ENCODE data around the gene CD274.
"Not testable (repeated sequence)": the region's sequence is repeated elsewhere in the genome, so short reads cannot be mapped to it uniquely, and the experiment has no call there.

The CD274 gene

GRCh38 chr9:5470816-5471215 is 20.5 kb downstream of the CD274 start:
- Histone ChIP-seq H3K36me3 (ENCODE audit: insufficient read depth, low read length) (peaks cover 35% of the 10 kb centered on the region), H3K4me2 (ENCODE audit: low read length) (no peak overlapping the region), H3K27me3 (ENCODE audit: control insufficient read depth, insufficient read depth, low read length) (no peaks in the 10 kb centered on the region), H3K4me3 (ENCODE audit: low read length) (no peak overlapping the region), H3K9ac (ENCODE audit: low read depth, low read length) (no peak overlapping the region), H3K9me3 (replicated peaks; ENCODE audit: low read length) (no peaks in the 10 kb centered on the region), H3K4me1 (ENCODE audit: control insufficient read depth, insufficient read depth, low read length) (no peaks in the 10 kb centered on the region)

DNA sequence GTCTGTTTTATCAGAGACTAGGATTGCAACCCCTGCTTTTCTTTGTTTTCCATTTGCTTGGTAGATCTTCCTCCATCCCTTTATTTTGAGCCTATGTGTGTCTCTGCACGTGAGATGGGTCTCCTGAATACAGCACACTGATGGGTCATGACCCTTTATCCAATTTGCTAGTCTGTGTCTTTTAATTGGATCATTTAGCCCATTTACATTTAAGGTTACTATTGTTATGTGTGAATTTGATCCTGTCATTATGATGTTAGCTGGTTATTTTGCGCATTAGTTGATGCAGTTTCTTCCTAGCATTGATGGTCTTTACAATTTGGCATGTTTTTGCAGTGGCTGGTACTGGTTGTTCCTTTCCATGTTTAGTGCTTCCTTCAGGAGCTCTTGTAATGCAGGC is 25.3 kb downstream of the CD274 start:
- not testable (repeated sequence) for H3K36me3 ChIP-seq (ENCODE audit: insufficient read depth, low read length); H3K4me1 ChIP-seq (ENCODE audit: control insufficient read depth, insufficient read depth, low read length); H3K27me3 ChIP-seq (ENCODE audit: control insufficient read depth, insufficient read depth, low read length); H3K4me3 ChIP-seq (ENCODE audit: low read length); H3K9ac ChIP-seq (ENCODE audit: low read depth, low read length); H3K4me2 ChIP-seq (ENCODE audit: low read length); H3K9me3 ChIP-seq (replicated peaks; ENCODE audit: low read length)

- Histone ChIP-seq H3K4me3 (ENCODE audit: low read length) (no peak overlapping the region), H3K4me1 (ENCODE audit: control insufficient read depth, insufficient read depth, low read length) (no peaks in the 10 kb centered on the region), H3K4me2 (ENCODE audit: low read length) (no peak overlapping the region), H3K9ac (ENCODE audit: low read depth, low read length) (no peak overlapping the region), H3K27me3 (ENCODE audit: control insufficient read depth, insufficient read depth, low read length) (no peaks in the 10 kb centered on the region), H3K36me3 (ENCODE audit: insufficient read depth, low read length) (no peaks in the 10 kb centered on the region), H3K9me3 (replicated peaks; ENCODE audit: low read length) (no peaks in the 10 kb centered on the region)
Observed at GRCh38 chr9:5478206-5478605, 27.9 kb downstream of the CD274 start.

- no peaks in the 10 kb centered on the region for H3K4me1 ChIP-seq (ENCODE audit: control insufficient read depth, insufficient read depth, low read length)
- no peaks in the 10 kb centered on the region for H3K36me3 ChIP-seq (ENCODE audit: insufficient read depth, low read length)
- no peak overlapping the region for H3K4me3 ChIP-seq (ENCODE audit: low read length)
- H3K4me2 ChIP-seq (ENCODE audit: low read length) = no peak overlapping the region
- H3K27me3 ChIP-seq (ENCODE audit: control insufficient read depth, insufficient read depth, low read length) = no peaks in the 10 kb centered on the region
- no peaks in the 10 kb centered on the region for H3K9me3 ChIP-seq (replicated peaks; ENCODE audit: low read length)
- no peak overlapping the region for H3K9ac ChIP-seq (ENCODE audit: low read depth, low read length)
Observed at GRCh38 chr9:5479994-5480694, 29.8 kb downstream of the CD274 start.

GRCh38 chr9:5480919-5481318 is 30.6 kb downstream of the CD274 start:
- H3K36me3 ChIP-seq (ENCODE audit: insufficient read depth, low read length) = no peaks in the 10 kb centered on the region
- H3K27me3 ChIP-seq (ENCODE audit: control insufficient read depth, insufficient read depth, low read length) = no peaks in the 10 kb centered on the region
- H3K9ac ChIP-seq (ENCODE audit: low read depth, low read length) = no peak overlapping the region
- no peaks in the 10 kb centered on the region for H3K4me1 ChIP-seq (ENCODE audit: control insufficient read depth, insufficient read depth, low read length)
- no peak overlapping the region for H3K4me2 ChIP-seq (ENCODE audit: low read length)
- no peak overlapping the region for H3K4me3 ChIP-seq (ENCODE audit: low read length)
- no peaks in the 10 kb centered on the region for H3K9me3 ChIP-seq (replicated peaks; ENCODE audit: low read length)

DNA sequence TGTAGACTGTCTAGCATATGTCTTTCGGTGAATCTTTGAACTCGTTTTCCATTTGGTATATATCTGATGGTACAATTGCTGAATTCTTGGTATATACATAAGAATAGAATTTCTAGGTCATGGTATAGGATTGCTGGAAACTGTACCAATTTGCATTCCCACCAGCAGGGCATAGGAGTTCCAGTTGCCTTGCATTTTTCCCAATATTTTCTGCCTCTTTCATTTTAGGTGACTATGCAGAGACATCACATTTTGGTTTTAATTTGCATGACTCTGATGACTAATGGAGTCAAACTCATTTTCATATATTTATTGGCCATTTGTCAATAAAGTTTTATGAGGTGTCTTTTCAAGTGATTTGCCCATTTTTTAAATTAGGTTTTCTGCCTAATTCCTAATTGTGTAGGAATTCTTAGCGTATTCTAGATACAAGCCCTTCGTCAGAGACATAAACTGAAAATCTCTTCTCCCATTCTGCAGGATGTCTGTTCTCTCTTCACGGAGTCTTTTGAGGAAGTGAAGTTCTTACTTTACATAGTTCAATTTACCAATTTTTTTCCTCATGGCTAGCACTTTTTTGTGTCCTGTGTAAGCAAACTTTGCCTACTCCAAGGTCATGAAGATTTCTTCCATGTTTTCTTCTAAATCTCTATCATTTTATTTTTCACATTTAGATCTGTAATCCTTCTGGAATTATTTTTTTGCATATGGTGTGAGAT is 31.1 kb downstream of the CD274 start:
- Histone ChIP-seq H3K27me3 (ENCODE audit: control insufficient read depth, insufficient read depth, low read length) (no peaks in the 10 kb centered on the region), H3K9ac (ENCODE audit: low read depth, low read length) (no peak overlapping the region), H3K9me3 (replicated peaks; ENCODE audit: low read length) (no peaks in the 10 kb centered on the region), H3K4me2 (ENCODE audit: low read length) (no peak overlapping the region), H3K36me3 (ENCODE audit: insufficient read depth, low read length) (no peaks in the 10 kb centered on the region), H3K4me3 (ENCODE audit: low read length) (no peak overlapping the region), H3K4me1 (ENCODE audit: control insufficient read depth, insufficient read depth, low read length) (no peaks in the 10 kb centered on the region)

DNA sequence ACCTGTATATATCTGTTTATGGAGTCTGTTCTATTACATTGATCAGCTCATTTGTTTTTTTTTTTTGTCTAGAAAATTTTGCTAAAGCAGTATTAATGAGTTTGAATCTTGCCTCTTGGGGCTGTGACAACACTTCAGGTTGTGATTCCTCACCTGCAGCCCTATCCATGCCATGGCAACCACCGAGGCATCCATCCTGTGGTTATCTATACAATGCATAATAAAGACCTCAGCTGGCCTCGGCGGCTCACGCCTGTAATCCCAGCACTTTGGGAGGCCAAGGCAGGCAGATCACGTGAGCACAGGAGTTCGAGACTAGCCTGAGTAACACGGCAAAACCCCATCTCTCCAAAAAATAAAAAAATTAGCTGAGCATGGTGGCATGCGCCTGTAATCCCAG is 31.9 kb downstream of the CD274 start:
- no peaks in the 10 kb centered on the region for H3K4me1 ChIP-seq (ENCODE audit: control insufficient read depth, insufficient read depth, low read length)
- no peak overlapping the region for H3K9ac ChIP-seq (ENCODE audit: low read depth, low read length)
- no peak overlapping the region for H3K4me2 ChIP-seq (ENCODE audit: low read length)
- H3K9me3 ChIP-seq (replicated peaks; ENCODE audit: low read length) = no peaks in the 10 kb centered on the region
- H3K27me3 ChIP-seq (ENCODE audit: control insufficient read depth, insufficient read depth, low read length) = no peaks in the 10 kb centered on the region
- H3K36me3 ChIP-seq (ENCODE audit: insufficient read depth, low read length) = no peaks in the 10 kb centered on the region
- H3K4me3 ChIP-seq (ENCODE audit: low read length) = no peak overlapping the region

DNA sequence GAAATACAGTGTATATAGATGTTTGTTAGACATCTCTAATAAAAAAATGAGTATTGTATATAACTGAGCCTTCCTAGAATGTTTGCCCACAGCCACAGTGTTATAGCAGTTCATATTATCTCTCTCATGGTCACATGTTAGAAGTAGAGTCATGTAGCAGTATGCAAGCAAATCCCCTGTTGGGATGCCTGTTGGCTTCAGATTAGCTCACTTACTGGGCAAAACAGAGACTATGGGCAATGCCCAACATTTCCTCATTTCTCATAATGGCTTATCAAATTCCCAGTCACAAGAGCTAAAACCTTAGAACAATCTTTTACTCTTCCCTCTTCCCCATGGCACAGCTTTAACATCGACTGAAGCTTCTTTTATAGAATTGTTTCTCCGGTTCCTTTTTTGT is 33.0 kb downstream of the CD274 start:
- no peaks in the 10 kb centered on the region for H3K4me1 ChIP-seq (ENCODE audit: control insufficient read depth, insufficient read depth, low read length)
- no peak overlapping the region for H3K9ac ChIP-seq (ENCODE audit: low read depth, low read length)
- no peak overlapping the region for H3K4me2 ChIP-seq (ENCODE audit: low read length)
- H3K9me3 ChIP-seq (replicated peaks; ENCODE audit: low read length) = no peaks in the 10 kb centered on the region
- H3K27me3 ChIP-seq (ENCODE audit: control insufficient read depth, insufficient read depth, low read length) = no peaks in the 10 kb centered on the region
- H3K4me3 ChIP-seq (ENCODE audit: low read length) = no peak overlapping the region
- H3K36me3 ChIP-seq (ENCODE audit: insufficient read depth, low read length) = no peaks in the 10 kb centered on the region

GRCh38 chr9:5485378-5486085 is 35.2 kb downstream of the CD274 start:
- Histone ChIP-seq H3K36me3 (ENCODE audit: insufficient read depth, low read length) (no peaks in the 10 kb centered on the region), H3K4me3 (ENCODE audit: low read length) (no peak overlapping the region), H3K9me3 (replicated peaks; ENCODE audit: low read length) (no peaks in the 10 kb centered on the region), H3K4me1 (ENCODE audit: control insufficient read depth, insufficient read depth, low read length) (no peaks in the 10 kb centered on the region), H3K9ac (ENCODE audit: low read depth, low read length) (no peak overlapping the region), H3K4me2 (ENCODE audit: low read length) (no peak overlapping the region), H3K27me3 (ENCODE audit: control insufficient read depth, insufficient read depth, low read length) (no peaks in the 10 kb centered on the region)

DNA sequence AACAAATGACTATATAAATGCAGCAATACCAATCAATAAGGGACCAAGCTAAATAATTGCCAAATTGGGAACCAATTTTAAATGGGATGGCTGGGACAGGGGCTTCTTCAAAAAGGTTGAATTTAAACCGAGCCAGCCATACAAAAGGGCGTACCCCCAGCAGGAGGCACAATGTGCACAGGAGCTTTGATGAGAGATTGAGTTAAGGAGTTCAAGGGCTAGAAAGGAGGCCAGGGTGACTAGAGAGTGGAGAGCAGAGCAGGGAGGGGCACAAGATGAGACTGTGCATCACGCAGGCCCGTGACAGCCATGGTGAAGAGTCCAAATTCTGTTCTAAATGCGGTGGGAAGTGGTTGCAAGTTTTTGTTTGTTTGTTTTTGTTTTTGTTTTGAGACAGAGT is 36.6 kb downstream of the CD274 start:
- H3K4me3 ChIP-seq (ENCODE audit: low read length) = no peak overlapping the region
- no peaks in the 10 kb centered on the region for H3K27me3 ChIP-seq (ENCODE audit: control insufficient read depth, insufficient read depth, low read length)
- H3K9me3 ChIP-seq (replicated peaks; ENCODE audit: low read length) = no peaks in the 10 kb centered on the region
- no peak overlapping the region for H3K9ac ChIP-seq (ENCODE audit: low read depth, low read length)
- no peak overlapping the region for H3K4me2 ChIP-seq (ENCODE audit: low read length)
- no peaks in the 10 kb centered on the region for H3K4me1 ChIP-seq (ENCODE audit: control insufficient read depth, insufficient read depth, low read length)
- H3K36me3 ChIP-seq (ENCODE audit: insufficient read depth, low read length) = no peaks in the 10 kb centered on the region

GRCh38 chr9:5488221-5489008 is 38.1 kb downstream of the CD274 start:
- no peaks in the 10 kb centered on the region for H3K9me3 ChIP-seq (replicated peaks; ENCODE audit: low read length)
- H3K4me3 ChIP-seq (ENCODE audit: low read length) = no peak overlapping the region
- no peak overlapping the region for H3K4me2 ChIP-seq (ENCODE audit: low read length)
- H3K4me1 ChIP-seq (ENCODE audit: control insufficient read depth, insufficient read depth, low read length) = peaks cover 6% of the 10 kb centered on the region
- no peaks in the 10 kb centered on the region for H3K36me3 ChIP-seq (ENCODE audit: insufficient read depth, low read length)
- H3K9ac ChIP-seq (ENCODE audit: low read depth, low read length) = no peak overlapping the region
- no peaks in the 10 kb centered on the region for H3K27me3 ChIP-seq (ENCODE audit: control insufficient read depth, insufficient read depth, low read length)

Measured in skeletal muscle satellite cell (primary cell).